ENCODE data around the gene TMEFF2.

- TF ChIP-seq RAD21 (IDR thresholded peaks at IDR 0.05; ENCODE audit: low read length) (no peak), CTCF (conservative IDR thresholded peaks at IDR 0.05; ENCODE audit: low read depth, low read length) (no peak), SMC3 (IDR thresholded peaks at IDR 0.05; ENCODE audit: low read depth, low read length) (no peak), RCOR1 (IDR thresholded peaks at IDR 0.05; ENCODE audit: insufficient replicate concordance, low read length) (no peak), POLR2A (IDR thresholded peaks at IDR 0.05; ENCODE audit: low read depth, low read length) (no peak), USF2 (IDR thresholded peaks at IDR 0.05; ENCODE audit: low read depth, low read length) (no peak), CEBPB (IDR thresholded peaks at IDR 0.05; ENCODE audit: low read depth, low read length) (no peak), ELK1 (IDR thresholded peaks at IDR 0.05; ENCODE audit: borderline replicate concordance, low read depth, low read length) (no peak), BHLHE40 (IDR thresholded peaks at IDR 0.05; ENCODE audit: low read depth, low read length) (no peak), MAZ (IDR thresholded peaks at IDR 0.05; ENCODE audit: borderline replicate concordance, low read depth, low read length) (no peak), MAFK (IDR thresholded peaks at IDR 0.05; ENCODE audit: low read depth, low read length) (no peak), NFE2L2 (IDR thresholded peaks at IDR 0.05; ENCODE audit: low read depth, low read length) (no peak), RFX5 (IDR thresholded peaks at IDR 0.05; ENCODE audit: low read depth, low read length) (no peak), CHD1 (IDR thresholded peaks at IDR 0.05; ENCODE audit: low read depth, low read length) (no peak)
Observed at GRCh38 chr2:191983591-191983990, 211.1 kb downstream of the TMEFF2 start.

All from IMR-90 (cell line).